ENCODE measurements around the gene COL27A1.

Gene COL27A1

DNA sequence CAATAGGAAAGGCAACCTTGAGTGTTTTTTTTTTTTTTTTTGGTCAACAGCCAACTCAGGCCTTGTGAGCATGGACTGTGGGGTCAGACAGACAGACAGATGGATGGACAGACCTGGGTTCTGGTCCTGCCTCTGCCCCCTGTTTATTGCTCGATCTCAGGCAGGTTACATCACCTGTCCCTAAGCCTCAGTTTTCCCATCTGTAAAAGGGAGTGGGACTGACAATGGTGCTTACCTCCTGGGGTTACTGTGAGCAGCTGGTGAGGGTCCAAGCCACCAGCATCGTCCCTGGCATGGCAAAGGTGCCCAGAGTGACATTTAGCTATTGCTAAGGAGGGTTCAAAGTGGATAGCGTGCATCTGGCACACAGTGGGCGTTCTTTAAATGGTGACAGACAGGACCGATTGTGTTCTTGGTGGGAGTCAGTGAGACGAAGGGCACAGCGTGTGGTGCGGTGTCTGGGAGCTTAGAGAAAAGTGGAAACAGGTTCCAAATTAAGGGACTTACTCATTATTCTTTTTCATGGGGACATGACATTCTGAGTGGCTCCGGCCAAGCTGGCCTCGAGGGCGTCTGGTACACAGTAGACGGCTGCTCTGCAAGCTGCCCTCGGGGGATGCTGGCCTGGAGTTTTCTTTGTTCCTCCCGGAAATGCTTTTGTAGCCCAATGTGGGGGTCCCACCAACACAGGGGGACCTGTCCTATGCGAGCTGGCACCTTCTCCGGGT, 72.1 kb downstream of the COL27A1 start:
- DNase-seq (ENCODE audit: low read depth): no peak

- DNase-seq (ENCODE audit: low read depth): no peak
Observed at GRCh38 chr9:114228016-114228808, 72.9 kb downstream of the COL27A1 start.

DNA sequence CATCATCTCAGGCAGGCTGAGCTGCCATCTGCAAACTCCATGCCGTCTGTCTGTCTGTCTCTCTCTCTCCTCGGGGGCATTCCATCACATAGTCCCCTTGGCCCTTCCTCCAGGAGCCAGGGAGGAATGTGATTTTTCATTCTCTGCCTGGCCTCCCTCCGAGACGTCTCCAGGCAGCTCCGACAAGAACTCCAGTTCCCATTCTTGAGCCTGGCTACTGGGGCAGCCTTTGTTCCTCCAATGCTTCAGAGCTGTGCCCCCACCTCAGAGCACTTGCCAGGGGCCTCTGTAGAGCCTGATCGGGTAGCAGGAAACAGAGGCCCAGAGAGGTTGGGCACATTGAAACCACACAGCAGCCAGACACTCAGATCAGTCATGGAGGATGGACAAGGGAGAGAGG, 74.0 kb downstream of the COL27A1 start:
- DNase-seq (ENCODE audit: low read depth): no peak

DNA sequence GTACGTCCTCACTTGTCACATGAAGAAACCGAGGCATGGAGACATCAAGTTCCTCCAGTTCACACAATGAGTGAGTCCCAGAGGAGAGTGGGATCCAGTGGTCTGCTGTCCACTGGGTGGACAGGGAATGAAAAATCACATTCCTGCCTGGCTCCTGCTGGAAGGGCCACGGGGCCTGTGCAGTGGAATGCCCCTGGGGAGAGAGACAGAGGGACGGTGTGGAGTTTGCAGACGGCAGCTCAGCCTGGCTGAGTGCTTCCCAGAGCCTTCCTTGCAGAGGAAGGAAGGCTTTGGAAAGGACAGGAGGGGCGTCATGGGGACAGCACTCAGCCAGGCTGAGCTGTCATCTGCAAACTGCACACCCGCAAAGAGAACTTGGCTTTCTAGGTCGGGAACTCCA, 74.7 kb downstream of the COL27A1 start:
- no peak for DNase-seq (ENCODE audit: low read depth)

DNA sequence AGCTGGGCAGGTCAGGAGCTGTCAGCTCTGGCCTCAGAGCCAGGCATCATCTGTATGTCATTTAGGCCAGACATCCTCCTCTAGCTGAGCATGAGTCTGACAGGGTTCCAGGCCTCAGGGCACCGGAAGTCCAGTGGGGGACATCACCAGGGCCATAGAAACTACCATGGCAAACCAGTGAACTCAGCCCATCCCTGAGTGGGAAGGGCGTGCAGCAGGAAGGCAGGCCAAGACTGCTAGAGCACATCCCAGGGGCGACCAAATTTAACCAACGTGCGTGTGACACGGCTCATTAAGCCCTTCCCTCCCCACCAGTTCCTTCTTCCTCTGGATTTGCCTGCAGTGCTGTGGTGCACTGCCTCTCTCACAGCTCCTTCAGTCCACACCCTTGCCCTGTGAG, 75.9 kb downstream of the COL27A1 start:
- no peak for DNase-seq (ENCODE audit: low read depth)

DNA sequence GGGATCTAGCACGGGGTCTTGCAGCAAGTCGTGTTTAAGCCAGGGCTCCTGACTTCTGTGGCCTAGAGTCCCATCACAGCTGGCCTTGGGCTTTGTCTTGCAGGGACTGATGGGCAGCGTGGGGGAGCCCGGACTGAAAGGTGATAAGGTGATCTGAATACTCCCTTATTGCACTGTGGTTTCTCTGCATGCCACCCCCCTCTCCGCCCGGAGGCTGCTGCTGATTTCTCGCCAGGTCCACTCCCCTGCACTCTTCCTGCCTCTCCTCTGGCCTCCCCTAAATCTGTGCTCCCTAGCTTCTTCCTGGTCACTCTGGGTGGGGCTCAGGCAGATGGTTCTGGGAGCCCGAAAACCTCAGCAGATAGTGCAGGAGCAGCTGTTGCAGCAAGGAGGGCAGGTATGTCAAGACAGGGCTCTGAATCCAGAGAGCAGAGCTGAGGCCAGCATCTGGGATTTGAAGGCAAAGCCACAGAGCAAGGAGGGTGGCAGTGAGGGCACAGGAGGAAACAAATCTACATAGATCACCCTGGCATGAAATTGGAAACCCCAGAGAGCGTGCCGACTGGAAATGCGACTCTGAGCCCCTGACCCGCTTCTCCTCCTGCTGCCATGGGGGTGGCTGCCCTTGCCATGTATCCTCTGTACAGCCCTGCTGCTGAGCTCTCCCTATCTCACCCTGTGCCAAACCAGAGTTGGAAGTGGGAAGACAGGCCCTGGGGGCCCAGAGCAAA, 76.5 kb downstream of the COL27A1 start:
- no peak for DNase-seq (ENCODE audit: low read depth)

DNA sequence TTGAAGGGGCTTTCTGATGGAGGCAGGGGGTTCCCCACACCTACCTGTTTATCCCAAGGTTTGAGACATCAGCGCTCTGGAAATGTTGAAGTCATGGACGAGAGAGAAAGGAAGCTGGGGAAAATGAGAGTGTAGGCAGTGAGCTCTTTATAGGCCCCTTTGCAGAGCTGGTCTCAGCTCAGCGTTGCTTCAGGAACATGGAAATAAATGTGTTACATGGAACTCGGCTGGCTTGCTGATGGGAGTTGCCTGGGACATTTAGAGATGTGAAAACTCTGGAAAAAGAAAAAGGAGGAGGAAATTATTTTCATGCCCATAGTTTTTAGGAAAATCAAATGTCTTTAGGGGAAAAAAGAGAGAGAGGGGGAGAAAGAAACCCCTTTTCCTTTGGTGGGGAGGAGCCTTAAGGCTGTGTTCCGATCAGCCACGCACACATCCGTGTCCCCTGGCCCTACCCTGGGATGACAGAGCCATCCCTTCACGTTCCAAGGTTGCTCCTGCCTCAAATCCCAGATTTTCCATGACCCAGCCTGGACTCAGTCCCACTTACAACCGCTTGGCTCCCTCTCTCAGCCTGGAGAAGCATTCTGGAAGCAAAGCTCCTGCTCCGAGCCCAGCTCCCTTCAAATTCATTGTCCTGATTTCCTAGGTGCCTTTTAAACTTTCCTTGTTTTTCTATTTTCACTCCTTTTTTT, 78.3 kb downstream of the COL27A1 start:
- DNase-seq (ENCODE audit: low read depth): no peak

- no peak for DNase-seq (ENCODE audit: low read depth)
Observed at GRCh38 chr9:114235033-114235661, 79.8 kb downstream of the COL27A1 start.

DNA sequence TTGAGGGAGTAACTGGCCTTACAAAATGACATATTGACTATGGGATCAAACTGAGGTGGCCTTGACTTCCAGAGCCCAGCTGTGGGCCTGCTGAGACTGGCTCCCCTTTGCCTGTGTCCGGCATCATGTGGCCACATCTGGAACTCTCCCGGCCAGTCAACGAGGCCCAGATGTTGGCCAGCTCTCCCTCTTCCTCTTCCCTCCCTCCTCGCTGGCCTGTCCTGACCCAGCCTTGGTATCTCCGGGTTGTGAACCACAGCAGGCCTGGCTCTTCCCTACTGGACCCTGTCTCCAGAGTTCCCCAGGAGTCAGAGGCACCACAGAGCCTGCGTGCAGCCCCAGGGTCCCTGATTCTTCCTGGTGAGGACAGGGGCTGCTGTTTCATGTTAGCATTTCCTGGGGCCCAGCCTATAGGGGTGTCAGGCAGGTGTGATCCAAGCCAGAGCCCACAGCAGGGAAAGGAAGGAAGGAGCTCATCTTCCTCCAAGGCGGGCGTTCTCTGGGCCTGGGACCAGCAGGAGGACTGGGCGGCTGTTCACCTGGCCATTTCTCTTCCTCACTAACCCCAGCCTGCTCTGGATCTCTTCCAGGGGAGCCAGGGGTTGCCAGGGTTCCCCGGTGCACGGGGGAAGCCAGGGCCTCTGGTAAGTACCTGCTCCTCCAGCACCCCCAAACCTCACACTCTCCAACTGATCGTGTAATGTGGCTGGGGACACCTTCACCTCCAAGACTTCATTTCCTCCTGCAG, 81.2 kb downstream of the COL27A1 start:
- DNase-seq (ENCODE audit: low read depth): no peak

DNA sequence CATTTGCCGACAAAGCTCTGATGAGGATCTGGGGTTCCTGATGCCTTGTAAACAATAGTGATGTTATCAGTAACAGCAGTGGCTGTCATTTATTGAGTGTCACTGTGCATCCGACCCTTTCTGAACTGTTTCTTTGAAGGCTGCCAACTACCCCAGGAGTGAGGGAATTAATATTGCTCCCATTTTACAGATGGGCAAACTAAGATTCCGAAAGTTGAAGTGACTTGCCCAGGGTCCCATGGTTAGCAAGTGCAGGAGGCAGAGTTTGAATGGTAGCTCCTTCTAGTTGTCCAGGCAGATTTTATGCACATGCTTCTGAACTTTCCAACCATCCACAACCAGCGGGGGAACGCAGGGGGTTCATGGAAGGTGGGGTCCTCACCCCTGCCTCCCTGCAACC, 81.9 kb downstream of the COL27A1 start:
- DNase-seq (ENCODE audit: low read depth): no peak

DNA sequence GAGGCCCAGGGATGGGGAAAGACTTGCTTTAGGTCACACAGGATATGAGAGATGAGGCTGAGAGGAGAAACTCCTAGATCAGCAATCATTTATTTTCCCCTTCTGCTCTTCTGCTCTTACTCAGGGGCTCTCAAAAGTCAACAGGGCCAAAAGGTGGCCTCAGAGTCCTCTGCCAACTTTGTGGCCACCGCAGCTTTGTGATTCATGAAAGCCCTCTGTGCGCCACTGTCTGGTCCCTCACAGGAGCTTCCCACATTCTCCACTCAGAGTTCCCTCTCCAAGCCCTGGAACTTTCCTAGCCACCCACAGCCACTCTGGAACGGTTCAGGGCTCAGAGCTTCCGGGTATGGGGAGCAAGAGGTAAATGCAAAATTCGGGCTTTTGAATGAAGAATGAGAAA, 82.4 kb downstream of the COL27A1 start:
- DNase-seq (ENCODE audit: low read depth): no peak

GRCh38 chr9:114238472-114238871, 83.1 kb downstream of the COL27A1 start:
- DNase-seq (ENCODE audit: low read depth): no peak

GRCh38 chr9:114238891-114239875, 83.8 kb downstream of the COL27A1 start:
- no peak for DNase-seq (ENCODE audit: low read depth)

- no peak for DNase-seq (ENCODE audit: low read depth)
Observed at GRCh38 chr9:114240216-114240615, 84.9 kb downstream of the COL27A1 start.

GRCh38 chr9:114240647-114241558, 85.6 kb downstream of the COL27A1 start:
- DNase-seq (ENCODE audit: low read depth): no peak

DNA sequence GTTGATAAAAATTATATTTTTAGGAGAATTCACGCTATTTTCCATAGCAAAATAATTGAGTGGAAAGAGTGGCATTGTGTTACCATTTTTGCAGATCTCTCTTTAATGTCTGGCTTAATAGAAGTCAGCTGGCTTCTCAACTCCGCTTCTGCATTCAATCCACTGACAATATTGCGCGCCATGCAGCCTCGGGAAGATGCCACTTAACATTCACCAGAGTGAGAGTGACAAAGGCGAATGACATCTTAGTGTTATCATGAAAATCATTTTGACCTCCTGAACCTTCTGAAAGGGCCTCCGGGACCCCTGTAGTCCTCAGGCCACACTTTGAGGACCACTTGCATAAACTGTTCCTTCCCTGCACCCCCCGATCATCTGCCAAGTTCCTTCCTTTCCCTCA, 87.5 kb downstream of the COL27A1 start:
- DNase-seq (ENCODE audit: low read depth): no peak

DNA sequence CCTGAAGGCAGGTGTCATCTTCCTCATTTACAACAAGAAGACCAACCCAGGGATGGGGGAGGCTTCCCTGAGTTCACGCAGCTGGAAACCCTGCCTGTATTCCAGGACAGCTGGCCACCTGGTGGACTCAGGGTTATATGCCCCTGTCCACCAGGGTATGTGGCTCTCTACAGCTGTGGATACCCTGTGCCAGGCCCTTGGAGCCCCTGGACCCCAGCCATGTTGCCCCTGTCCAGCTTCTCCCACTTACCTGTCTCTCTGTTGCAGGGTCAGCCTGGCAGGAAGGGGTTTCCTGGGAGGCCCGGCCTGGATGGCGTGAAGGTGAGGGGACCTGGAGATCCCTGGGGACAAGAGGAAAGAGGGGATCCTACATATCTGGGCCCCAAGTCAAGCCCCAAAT, 87.9 kb downstream of the COL27A1 start:
- no peak for DNase-seq (ENCODE audit: low read depth)

- no peak for DNase-seq (ENCODE audit: low read depth)
Observed at GRCh38 chr9:114244570-114244969, 89.2 kb downstream of the COL27A1 start.

DNA sequence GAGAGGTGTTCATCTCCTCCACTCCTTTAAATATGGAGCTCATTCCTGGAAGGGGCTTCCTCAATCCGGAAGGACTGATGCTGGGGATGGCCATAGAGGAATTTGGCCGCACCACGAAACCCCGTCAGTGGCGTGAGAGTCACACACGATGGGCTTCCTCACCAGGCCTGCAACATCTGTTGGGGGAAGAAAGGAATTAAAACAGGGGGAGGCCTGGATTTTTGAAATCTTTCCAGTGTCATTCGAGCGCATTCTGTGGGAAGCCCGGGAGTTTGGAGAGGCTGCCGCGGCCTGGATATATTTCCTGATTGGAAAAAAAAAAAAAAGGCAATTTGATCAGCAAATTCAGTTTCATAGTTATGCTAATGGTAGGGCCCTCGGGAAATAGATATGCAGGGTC, 91.2 kb downstream of the COL27A1 start:
- DNase-seq (ENCODE audit: low read depth): no peak

Data from activated gamma-delta T cell treated with anti-CD3 and anti-CD28 coated beads, Interleukin-2, amount 50 U/mL, for 16 hours (primary cell).